Mucosa of rectum (tissue), 2 donors: ENCODE data around the gene TAF3.

ENCODE experiments used
- H3K27ac ChIP-seq, 2 donors: one replicate each; pipeline ENCODE4 v1.7.0; 2013; ENCODE audit warnings: inconsistent platforms in 2 of 2, low read depth in 2 of 2, low read length in 2 of 2
- H3K27me3 ChIP-seq, 2 donors: one replicate each; pipeline ENCODE4 v1.7.0; 2013; ENCODE audit warnings: low read length in 2 of 2; ENCODE audit not compliant: control insufficient read depth in 2 of 2, insufficient read depth in 2 of 2
- H3K36me3 ChIP-seq, 2 donors: one replicate each; pipeline ENCODE4 v1.7.0; 2013; ENCODE audit warnings: low read length in 2 of 2; ENCODE audit not compliant: control insufficient read depth in 2 of 2, insufficient read depth in 2 of 2
- H3K4me1 ChIP-seq, 2 donors: one replicate each; pipeline ENCODE4 v1.7.0; 2013; ENCODE audit warnings: low read length in 2 of 2, mild to moderate bottlenecking in 1 of 2; ENCODE audit not compliant: control insufficient read depth in 2 of 2, insufficient read depth in 2 of 2
- H3K4me3 ChIP-seq, 2 donors: one replicate each; pipeline ENCODE4 v1.7.0; 2013; ENCODE audit warnings: low read length in 2 of 2
- H3K9ac ChIP-seq, 2 donors: one replicate each; pipeline ENCODE4 v1.7.0; 2013; ENCODE audit warnings: low read length in 2 of 2, low read depth in 1 of 2, mild to moderate bottlenecking in 1 of 2
- H3K9me3 ChIP-seq, 2 donors: one replicate each; pipeline ENCODE4 v1.7.0; 2013; ENCODE audit warnings: low read length in 2 of 2; ENCODE audit not compliant: control insufficient read depth in 2 of 2
- donor health status: healthy.
- donor health status: Normal muscosa, but diverticular disease.

TAF3 gene

DNA sequence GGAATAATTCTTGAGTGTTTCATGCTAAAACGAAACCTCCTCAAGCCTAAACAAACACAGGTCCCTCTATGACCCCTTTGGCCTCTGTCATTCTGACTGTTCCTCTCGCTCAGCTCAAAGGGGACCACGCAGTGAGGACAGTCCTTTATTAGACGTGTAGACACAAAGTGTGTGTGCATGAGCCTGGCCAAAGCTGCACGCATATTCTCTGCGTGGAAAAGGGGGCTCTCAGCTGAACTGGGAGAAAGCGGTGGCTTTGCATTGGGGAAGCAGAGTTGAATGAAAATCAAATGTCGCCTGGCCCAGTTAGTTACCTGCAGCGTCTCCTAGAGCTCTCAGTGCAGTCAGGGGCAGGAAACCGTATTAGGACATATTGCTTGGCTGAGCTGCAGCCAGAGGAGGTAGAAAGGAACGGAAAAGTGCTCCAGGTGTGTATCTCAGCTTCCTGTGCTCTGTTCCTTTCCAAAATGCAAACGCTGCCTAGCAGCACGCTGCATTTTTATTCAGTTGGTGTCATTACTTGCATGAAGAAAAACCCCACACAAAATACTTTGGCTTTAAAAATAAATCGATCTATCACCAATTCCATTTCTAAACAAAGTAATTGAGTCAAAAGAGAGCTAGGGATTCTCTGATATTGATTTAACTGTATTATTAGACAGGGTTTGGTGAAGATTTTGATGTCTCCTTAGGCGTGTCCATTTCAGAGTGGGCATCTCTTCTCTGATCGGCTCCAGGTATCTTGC is 241.1 kb downstream of the TAF3 start:
- H3K4me3 ChIP-seq, result peak overlapping the region in 1 of 2 donors; percentile 33
- H3K36me3 ChIP-seq, result no peaks in the 10 kb centered on the region
- peaks cover 27 to 36% of the 10 kb centered on the region in 2 donors for H3K27me3 ChIP-seq

GRCh38 chr10:8060010-8060703 is 241.9 kb downstream of the TAF3 start:
- Histone ChIP-seq H3K4me1 (no peaks in the 10 kb centered on the region), H3K27me3 (peaks cover 23 to 34% of the 10 kb centered on the region in 2 donors), H3K4me3 (peak overlapping the region in 1 of 2 donors; percentile 48), H3K9me3 (no peaks in the 10 kb centered on the region), H3K9ac (no peak overlapping the region), H3K36me3 (no peaks in the 10 kb centered on the region), H3K27ac (no peak overlapping the region)

More for the DNA sequence above, 241.1 kb downstream of the TAF3 start:
- no peaks in the 10 kb centered on the region for H3K9me3 ChIP-seq
- no peak overlapping the region for H3K9ac ChIP-seq
- peaks cover 0 to 4% of the 10 kb centered on the region in 2 donors for H3K4me1 ChIP-seq
- no peak overlapping the region for H3K27ac ChIP-seq

DNA sequence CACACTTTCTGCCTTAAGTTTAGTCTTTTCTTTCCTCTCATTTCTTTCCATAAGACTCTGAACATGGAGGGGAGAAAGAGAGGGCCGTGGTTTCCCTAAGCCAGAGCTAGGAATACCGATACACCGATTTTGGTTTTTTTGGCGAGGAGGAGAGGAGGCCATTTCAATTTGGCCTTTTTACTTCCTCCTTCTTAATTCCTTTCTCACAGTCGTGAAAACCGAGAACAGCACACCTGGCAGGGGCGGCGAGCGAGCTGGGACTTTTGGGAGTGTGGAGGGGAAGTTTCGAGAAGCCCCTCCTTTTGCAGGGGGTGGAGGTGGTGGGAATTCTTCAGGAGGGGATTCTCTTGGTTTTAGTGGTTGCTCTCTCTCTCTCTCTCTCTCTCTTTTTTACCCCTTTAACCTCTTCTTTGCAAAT is 242.4 kb downstream of the TAF3 start:
- Histone ChIP-seq H3K27ac (no peak overlapping the region), H3K4me3 (peak overlapping the region in 1 of 2 donors; percentile 48), H3K27me3 (peaks cover 23 to 29% of the 10 kb centered on the region in 2 donors), H3K36me3 (no peaks in the 10 kb centered on the region), H3K4me1 (no peaks in the 10 kb centered on the region), H3K9ac (no peak overlapping the region), H3K9me3 (no peaks in the 10 kb centered on the region)

GRCh38 chr10:8061274-8062211 is 243.2 kb downstream of the TAF3 start:
- Histone ChIP-seq H3K27ac (peak overlapping the region in 1 of 2 donors; percentile 3), H3K4me1 (no peaks in the 10 kb centered on the region), H3K4me3 (no peak overlapping the region)

DNA sequence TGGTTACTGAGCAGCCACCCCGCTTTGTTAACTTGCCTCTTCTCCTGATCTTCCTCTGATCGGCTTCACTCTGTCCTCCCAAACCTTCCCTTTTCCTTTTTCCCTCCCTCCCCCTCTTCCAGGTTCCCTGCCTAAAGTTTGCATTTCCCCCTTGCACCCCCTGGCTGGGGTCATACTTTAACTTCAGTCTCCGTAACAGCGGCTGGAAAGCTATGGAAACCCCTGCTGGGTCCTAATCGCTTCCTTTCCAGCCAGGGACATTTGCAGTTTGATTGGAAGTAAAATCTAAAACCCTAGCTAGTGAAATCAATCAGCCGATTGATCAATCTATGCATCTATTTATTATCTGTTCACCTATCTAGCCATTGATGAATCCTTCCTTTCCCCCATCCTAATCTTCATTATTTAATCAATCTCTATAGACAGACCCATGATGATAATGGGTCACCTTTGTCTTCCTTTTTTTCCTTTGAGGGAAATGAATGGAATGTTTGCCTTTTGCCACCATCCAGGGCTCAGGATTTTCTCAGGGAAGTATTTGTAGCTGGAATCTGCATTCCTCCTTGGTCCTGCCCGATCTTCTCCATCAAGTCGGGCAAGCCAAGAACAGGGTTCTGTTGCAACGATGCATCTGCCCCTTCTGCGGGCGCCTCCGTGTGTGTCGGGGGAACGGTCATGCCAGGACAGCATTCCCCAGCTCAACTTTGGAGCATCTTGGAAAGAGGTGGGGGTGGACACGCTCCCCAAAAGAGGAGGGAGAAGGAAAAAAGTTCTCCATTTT is 245.0 kb downstream of the TAF3 start:
- H3K9ac ChIP-seq, result no peak overlapping the region
- H3K4me3 ChIP-seq, result no peak overlapping the region
- no peaks in the 10 kb centered on the region for H3K36me3 ChIP-seq
- H3K27ac ChIP-seq, result no peak overlapping the region
- H3K27me3 ChIP-seq, result peaks cover 18 to 21% of the 10 kb centered on the region in 2 donors
- no peaks in the 10 kb centered on the region for H3K9me3 ChIP-seq
- no peaks in the 10 kb centered on the region for H3K4me1 ChIP-seq

More at GRCh38 chr10:8061274-8062211, 243.2 kb downstream of the TAF3 start:
- H3K9me3 ChIP-seq, result no peaks in the 10 kb centered on the region
- no peaks in the 10 kb centered on the region for H3K36me3 ChIP-seq
- no peak overlapping the region for H3K9ac ChIP-seq
- H3K27me3 ChIP-seq, result peaks cover 23 to 28% of the 10 kb centered on the region in 2 donors

GRCh38 chr10:8063935-8064334 is 245.6 kb downstream of the TAF3 start:
- H3K9ac ChIP-seq, result no peak overlapping the region
- no peaks in the 10 kb centered on the region for H3K4me1 ChIP-seq

GRCh38 chr10:8064436-8064835 is 246.1 kb downstream of the TAF3 start:
- no peaks in the 10 kb centered on the region for H3K9me3 ChIP-seq
- no peak overlapping the region for H3K27ac ChIP-seq
- H3K4me3 ChIP-seq, result no peak overlapping the region
- H3K36me3 ChIP-seq, result no peaks in the 10 kb centered on the region
- H3K9ac ChIP-seq, result no peak overlapping the region
- peaks cover 12 to 19% of the 10 kb centered on the region in 2 donors for H3K27me3 ChIP-seq
- H3K4me1 ChIP-seq, result no peaks in the 10 kb centered on the region

More at GRCh38 chr10:8063935-8064334, 245.6 kb downstream of the TAF3 start:
- Histone ChIP-seq H3K4me3 (no peak overlapping the region), H3K9me3 (no peaks in the 10 kb centered on the region), H3K27me3 (peaks cover 14 to 21% of the 10 kb centered on the region in 2 donors), H3K27ac (no peak overlapping the region), H3K36me3 (no peaks in the 10 kb centered on the region)

DNA sequence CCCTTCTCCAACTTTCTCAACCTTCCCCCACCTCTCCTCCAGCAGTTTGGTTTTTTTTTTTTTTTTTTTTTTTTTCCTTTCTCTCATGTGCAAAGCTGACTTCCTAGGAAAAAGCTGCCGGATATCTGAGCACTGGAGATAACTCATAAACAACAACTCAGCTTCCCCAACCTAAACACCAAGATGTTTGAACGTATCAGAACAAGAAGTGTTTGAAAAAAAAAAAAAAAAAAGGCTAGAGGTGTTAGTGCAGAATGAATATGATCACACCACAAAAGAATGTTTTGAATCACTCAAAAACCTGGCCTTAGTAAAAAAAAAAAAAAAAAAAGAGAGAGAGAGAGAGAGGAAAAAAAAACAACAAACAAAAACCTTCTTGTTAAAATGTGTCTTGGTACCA is 247.3 kb downstream of the TAF3 start:
- peaks cover 14 to 16% of the 10 kb centered on the region in 2 donors for H3K27me3 ChIP-seq

DNA sequence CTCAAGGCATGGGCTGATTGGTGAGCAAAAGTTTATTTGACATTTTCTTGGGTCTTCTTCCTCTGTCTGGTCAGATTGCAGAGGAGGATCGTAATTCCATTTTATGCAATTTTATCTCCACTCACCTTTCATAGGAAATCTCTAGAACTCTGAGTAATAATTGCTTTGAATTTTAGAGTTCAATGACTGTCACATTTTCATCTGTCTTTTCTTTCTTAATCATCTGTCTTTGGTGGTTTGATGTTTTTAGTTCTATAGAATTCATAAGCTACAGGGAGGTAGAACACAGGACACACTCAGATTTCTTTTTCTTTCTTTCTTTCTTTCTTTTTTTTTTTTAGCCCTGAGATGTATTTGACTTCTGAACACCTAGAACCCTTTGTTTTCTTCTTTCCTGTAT is 247.8 kb downstream of the TAF3 start:
- Histone ChIP-seq H3K4me3 (no peak overlapping the region), H3K9ac (no peak overlapping the region), H3K9me3 (no peaks in the 10 kb centered on the region), H3K27ac (no peak overlapping the region), H3K36me3 (no peaks in the 10 kb centered on the region), H3K27me3 (peaks cover 16% of the 10 kb centered on the region in 2 donors), H3K4me1 (no peaks in the 10 kb centered on the region)

More for the DNA sequence above, 247.3 kb downstream of the TAF3 start:
- Histone ChIP-seq H3K9ac (no peak overlapping the region), H3K4me3 (no peak overlapping the region), H3K27ac (no peak overlapping the region), H3K36me3 (no peaks in the 10 kb centered on the region), H3K9me3 (no peaks in the 10 kb centered on the region), H3K4me1 (no peaks in the 10 kb centered on the region)
